Placental epithelial cell (primary cell): Measurements from ENCODE around the gene CRYGD. TPM values are rescaled to one million over a fixed set of nuclear protein-coding genes. Genes with fewer than 3 reads are reported as not detected.

ENCODE experiments used
- total RNA-seq: library from RNA; depleted of rRNA; stranded (reverse); fragments of >200 nt; gene quantifications from 2 replicates; pipeline ENCODE4 v1.2.3, GENCODE V29; 2012

The CRYGD gene
- total RNA-seq = not detected in 2 replicates

GRCh38 chr2:208124013-208124715 is at the start of gene CRYGD:
Gene CRYGD (minus strand): TSS chr2:208124524. CDS start chr2:208124473, 51 bp downstream.

GRCh38 chr2:208163489-208163888 is 39.2 kb upstream of the CRYGD start, which contains the start of gene CRYGA:
Gene CRYGA (minus strand): TSS chr2:208163589. CDS start chr2:208163556, 33 bp downstream.

GRCh38 chr2:208146006-208146405 is 21.7 kb upstream of the CRYGD start, which contains the start of gene CRYGB:
Gene CRYGB (minus strand): TSS chr2:208146158. CDS start chr2:208146120, 38 bp downstream.

GRCh38 chr2:208129744-208130711 is 5.7 kb upstream of the CRYGD start, which contains the start of gene CRYGC:
Gene CRYGC (minus strand): TSS chr2:208129828. CDS start chr2:208129792, 36 bp downstream.

Other genes starting within 250 kb of the CRYGD start
- gene PLEKHM3, start 99.0 kb downstream of the CRYGD start, total RNA-seq = 15.3 and 18.8 TPM in 2 replicates
- not detected in 2 replicates for gene CRYGC, start 5.3 kb upstream of the CRYGD start, total RNA-seq
- gene CRYGB, start 21.6 kb upstream of the CRYGD start, total RNA-seq = not detected in 2 replicates
- gene CRYGA, start 39.1 kb upstream of the CRYGD start, total RNA-seq = not detected in 2 replicates
- not detected in 2 replicates for gene C2orf80, start 65.5 kb upstream of the CRYGD start, total RNA-seq
- 87.2 and 119 TPM in 2 replicates for gene IDH1, start 130.5 kb upstream of the CRYGD start, total RNA-seq
- gene PIKFYVE, start 141.7 kb upstream of the CRYGD start, total RNA-seq = 28.0 and 31.4 TPM in 2 replicates